K562 (cell line): ENCODE measurements around the gene SMURF1.

Experiments
- BHLHE40 ChIP-seq: IDR thresholded peaks from 2 replicates; pipeline ENCODE4 v1.6.1; 2011; ENCODE audit warnings: low read length, improper control_type of control experiment
- CTCF ChIP-seq, 3 experiments: IDR thresholded peaks in 2 of 3; conservative IDR thresholded peaks in 1 of 3; 2 replicates each; pipeline ENCODE4 v1.5.1; 2011 to 2012; ENCODE audit warnings: low read length in 3 of 3, mild to moderate bottlenecking in 3 of 3, control low read depth in 2 of 3, improper control_type of control experiment in 1 of 3, inconsistent platforms in 1 of 3, low read depth in 1 of 3, mixed read lengths in 1 of 3, moderate library complexity in 1 of 3; ENCODE audit not compliant: insufficient read depth in 2 of 3
- HBP1 ChIP-seq: fragments of 450-650 bp; formaldehyde crosslinking; IDR thresholded peaks from 2 replicates; pipeline ENCODE4 v1.4.0; 2022; ENCODE audit warnings: missing genetic modification characterization
- KAT7 ChIP-seq: sonication (generic); formaldehyde crosslinking; IDR thresholded peaks from 2 replicates; pipeline ENCODE4 v1.8.0; 2022; ENCODE audit warnings: missing genetic modification reagents, mild to moderate bottlenecking, borderline replicate concordance
- MEF2D ChIP-seq: conservative IDR thresholded peaks from 2 replicates; pipeline ENCODE4 v1.6.1; 2016; ENCODE audit warnings: low read depth, missing genetic modification characterization, missing compliant biosample characterization
- MNT ChIP-seq, 2 experiments: fragments of 450-650 bp; conservative IDR thresholded peaks; 2 replicates each; pipeline ENCODE4 v1.6.1; 2017; ENCODE audit warnings: mild to moderate bottlenecking in 2 of 2, moderate library complexity in 2 of 2
- POU5F1 ChIP-seq: fragments of 150-350 bp; IDR thresholded peaks from 2 replicates; pipeline ENCODE4 v1.6.1; 2014; ENCODE audit warnings: borderline replicate concordance, low read length, low read depth, mild to moderate bottlenecking; ENCODE audit not compliant: partially characterized antibody
- SIN3A ChIP-seq, 2 experiments: fragments of 150-350 bp in 1 of 2; IDR thresholded peaks; 2 replicates each; pipeline ENCODE4 v1.6.1; 2011 to 2016; ENCODE audit warnings: borderline replicate concordance in 2 of 2, low read depth in 2 of 2, low read length in 2 of 2, mild to moderate bottlenecking in 2 of 2, moderate library complexity in 2 of 2; ENCODE audit not compliant: control insufficient read depth in 1 of 2
- YBX1 ChIP-seq: fragments of 450-650 bp; IDR thresholded peaks from 2 replicates; pipeline ENCODE4 v1.7.1; 2016; ENCODE audit warnings: mild to moderate bottlenecking
- ZFP30 ChIP-seq: fragments of 250-450 bp; sonication (Bioruptor Pico); IDR thresholded peaks from 2 replicates; pipeline ENCODE4 v1.8.0; 2022; ENCODE audit warnings: moderate library complexity, mild to moderate bottlenecking, inconsistent platforms, borderline replicate concordance
- ZNF707 ChIP-seq: fragments of 250-450 bp; sonication (Bioruptor Pico); conservative IDR thresholded peaks from 2 replicates; pipeline ENCODE4 v1.8.0; 2022; ENCODE audit warnings: inconsistent platforms, mild to moderate bottlenecking, moderate library complexity
- TF ChIP-seq, protein P1 (sequence below): fragments of 450-650 bp; formaldehyde crosslinking; IDR thresholded peaks from 2 replicates; pipeline ENCODE4 v1.4.0; 2020; ENCODE audit warnings: mild to moderate bottlenecking, moderate library complexity

DNA sequence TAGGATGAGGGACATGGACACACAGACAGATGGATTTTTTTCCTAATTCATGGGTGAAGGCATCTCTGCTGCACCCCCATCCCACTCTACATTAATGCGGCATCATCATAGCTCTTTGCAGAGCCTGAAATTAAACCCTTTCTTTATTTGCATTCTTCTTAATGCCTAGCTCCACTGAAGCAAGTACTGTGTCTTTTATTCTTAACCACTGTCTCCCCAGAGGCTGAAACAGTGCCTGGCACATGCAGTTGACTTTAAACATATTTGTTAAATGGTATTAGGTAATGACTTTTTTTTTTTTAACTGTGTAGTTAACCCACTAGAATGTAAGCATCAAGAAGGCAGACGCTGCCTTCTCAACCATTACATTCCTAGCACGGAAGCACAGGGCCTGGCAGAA is 73.5 kb downstream of the SMURF1 start:
- TF ChIP-seq MNT (conservative IDR thresholded peaks at IDR 0.05) = no peak
- no peak for TF ChIP-seq KAT7 (CRISPR knock-in tag)
- no peak for TF ChIP-seq MEF2D (tag)
- TF ChIP-seq SIN3A (IDR thresholded peaks at IDR 0.05; ENCODE audit: borderline replicate concordance in 2 of 2, control insufficient read depth in 1 of 2, low read depth in 2 of 2, low read length in 2 of 2) = no peak
- TF ChIP-seq, protein P1, sequence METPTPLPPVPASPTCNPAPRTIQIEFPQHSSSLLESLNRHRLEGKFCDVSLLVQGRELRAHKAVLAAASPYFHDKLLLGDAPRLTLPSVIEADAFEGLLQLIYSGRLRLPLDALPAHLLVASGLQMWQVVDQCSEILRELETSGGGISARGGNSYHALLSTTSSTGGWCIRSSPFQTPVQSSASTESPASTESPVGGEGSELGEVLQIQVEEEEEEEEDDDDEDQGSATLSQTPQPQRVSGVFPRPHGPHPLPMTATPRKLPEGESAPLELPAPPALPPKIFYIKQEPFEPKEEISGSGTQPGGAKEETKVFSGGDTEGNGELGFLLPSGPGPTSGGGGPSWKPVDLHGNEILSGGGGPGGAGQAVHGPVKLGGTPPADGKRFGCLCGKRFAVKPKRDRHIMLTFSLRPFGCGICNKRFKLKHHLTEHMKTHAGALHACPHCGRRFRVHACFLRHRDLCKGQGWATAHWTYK = no peak
- TF ChIP-seq ZFP30 (CRISPR knock-in tag) = no peak
- TF ChIP-seq HBP1 (CRISPR knock-in tag) = no peak
- TF ChIP-seq YBX1 = no peak
- no peak for TF ChIP-seq BHLHE40
- TF ChIP-seq POU5F1 = no peak
- TF ChIP-seq ZNF707 = no peak
- no peak for TF ChIP-seq CTCF (IDR thresholded peaks at IDR 0.05 in 2 of 3, conservative IDR thresholded peaks at IDR 0.05 in 1 of 3; ENCODE audit: insufficient read depth in 2 of 3, low read depth in 1 of 3, low read length in 3 of 3)
